HG02678 (cell line): Measurements from ENCODE around the gene OR6C2.
"Not testable (repeated sequence)": the region's sequence is repeated elsewhere in the genome, so short reads cannot be mapped to it uniquely, and the experiment has no call there.

Source experiments
- ATAC-seq: cut with Tn5 transposase; IDR thresholded peaks from one replicate; pipeline ENCODE4 v1.9.1; 2021; ENCODE audit warnings: mild to moderate bottlenecking, moderate library complexity; ENCODE audit not compliant: unreplicated experiment

The OR6C2 gene

DNA sequence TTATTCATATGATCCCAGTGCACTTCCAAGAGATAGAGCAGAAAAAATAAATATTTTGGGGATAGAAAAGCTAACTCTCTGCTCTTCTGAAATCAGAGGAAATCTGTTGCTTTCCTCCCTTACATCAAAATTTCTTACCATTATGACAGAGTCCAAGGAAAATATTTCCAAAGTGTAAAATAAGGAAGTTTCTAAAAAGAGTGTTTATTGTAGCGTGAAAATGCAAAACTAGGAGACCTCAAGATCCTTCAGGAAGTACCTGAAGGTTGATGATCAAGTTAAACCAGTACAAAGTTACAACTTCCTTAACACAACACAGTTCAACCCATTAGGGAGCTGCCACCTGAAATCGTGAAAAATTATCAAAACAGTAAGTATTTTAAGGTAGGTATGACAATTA, at the start of gene OR6C2:
Gene OR6C2, plus strand, starts transcription at position 301 of the 400 bp plus-strand sequence. CDS start 8,138 bp downstream, outside the sequence.
- no peak for ATAC-seq

DNA sequence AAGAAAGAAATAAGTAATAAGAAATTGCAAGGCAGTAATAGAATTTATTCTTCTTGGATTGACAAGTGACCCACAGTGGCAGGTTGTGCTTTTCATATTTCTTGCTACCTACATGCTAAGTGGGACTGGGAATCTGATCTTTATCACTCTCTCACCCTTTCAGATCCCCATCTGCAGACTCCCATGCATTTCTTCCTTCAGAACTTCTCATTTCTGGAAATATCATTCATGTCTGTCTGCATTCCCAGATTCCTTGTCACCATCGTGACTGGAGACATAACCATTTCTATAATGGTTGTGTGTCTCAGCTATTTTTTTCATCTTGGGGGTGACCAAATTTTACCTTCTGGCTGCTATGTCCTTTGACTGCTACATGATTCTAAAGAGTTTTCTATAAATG, 47.5 kb upstream of the OR6C2 start:
- no peak for ATAC-seq

DNA sequence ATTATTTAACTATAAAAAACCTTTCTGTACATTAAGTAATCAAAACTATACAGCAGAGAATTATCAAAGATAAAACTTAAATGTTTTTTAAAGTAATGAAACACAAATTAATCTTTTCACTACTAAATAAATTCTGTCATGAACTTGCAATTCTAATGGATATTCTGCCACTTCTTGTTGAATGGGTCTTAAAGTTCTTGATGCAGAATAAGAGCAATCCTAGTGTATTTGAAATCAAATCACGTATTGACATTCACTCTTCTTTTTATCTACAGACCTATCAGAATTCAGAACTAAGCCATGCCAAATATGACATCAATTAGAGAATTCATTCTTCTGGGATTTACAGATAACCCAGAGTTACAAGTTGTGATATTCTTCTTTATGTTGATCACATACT, 43.6 kb upstream of the OR6C2 start, which contains the start of gene OR6C65:
Gene OR6C65, plus strand, starts transcription at position 301 of the 400 bp plus-strand sequence. Its CDS starts 0 bp downstream, at position 301.
- no peak for ATAC-seq

DNA sequence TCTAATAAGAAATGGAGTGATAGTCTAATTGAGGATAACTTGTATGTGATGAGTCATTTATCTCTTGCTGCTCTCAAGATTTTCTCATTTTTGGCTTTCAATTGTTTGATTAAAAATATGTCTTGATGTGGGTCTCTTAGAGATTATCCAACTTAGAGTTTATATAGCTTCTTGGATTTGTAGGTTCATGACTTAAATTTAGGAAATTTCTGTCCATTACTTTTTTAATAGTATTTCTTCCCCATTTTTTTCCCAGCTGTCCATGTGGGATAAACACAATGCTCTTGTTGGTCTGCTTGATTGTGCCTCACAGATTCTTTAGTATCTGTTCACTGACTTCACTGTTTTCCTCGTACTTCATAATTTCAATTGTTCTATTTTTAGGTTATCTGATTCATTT, 36.0 kb upstream of the OR6C2 start:
- no peak for ATAC-seq

DNA sequence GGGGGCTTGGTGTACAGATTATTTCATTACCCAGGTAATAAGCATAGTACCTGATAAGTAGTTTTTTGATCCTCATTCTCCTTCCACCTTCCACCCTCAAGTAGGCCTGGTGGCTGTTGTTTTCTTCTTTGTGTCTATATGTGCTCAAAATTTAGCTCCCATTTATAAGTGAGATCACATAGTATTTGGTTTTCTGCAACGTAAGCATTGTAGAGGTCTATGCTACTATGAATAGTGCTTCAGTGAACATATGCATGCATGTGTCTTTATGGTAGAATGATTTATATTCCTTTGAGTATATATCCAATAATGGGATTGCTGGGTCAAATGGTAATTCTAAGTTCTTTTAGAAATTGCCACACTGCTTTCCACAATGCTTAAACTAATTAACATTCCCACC, 34.7 kb upstream of the OR6C2 start:
- ATAC-seq = not testable (repeated sequence)

DNA sequence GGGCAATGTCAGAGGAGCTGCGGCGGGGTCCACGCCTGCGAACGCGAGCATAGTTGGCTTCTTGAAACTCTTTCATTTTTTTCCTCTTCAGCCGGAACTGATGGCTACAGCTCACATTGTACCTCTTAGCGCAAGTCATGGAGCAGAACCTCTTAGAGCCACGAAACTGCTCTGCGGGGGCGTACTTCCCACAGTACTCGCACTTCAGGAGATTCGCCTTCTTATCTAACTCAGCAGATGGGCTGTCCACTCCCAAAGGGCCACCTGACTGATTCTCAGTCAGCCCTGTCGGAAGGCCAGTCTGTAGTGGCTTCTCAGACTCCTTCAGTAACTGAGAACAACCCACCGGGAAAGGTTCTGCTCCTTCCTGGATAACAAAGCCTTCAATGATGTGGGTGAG, 31.7 kb upstream of the OR6C2 start:
- ATAC-seq = not testable (repeated sequence)

DNA sequence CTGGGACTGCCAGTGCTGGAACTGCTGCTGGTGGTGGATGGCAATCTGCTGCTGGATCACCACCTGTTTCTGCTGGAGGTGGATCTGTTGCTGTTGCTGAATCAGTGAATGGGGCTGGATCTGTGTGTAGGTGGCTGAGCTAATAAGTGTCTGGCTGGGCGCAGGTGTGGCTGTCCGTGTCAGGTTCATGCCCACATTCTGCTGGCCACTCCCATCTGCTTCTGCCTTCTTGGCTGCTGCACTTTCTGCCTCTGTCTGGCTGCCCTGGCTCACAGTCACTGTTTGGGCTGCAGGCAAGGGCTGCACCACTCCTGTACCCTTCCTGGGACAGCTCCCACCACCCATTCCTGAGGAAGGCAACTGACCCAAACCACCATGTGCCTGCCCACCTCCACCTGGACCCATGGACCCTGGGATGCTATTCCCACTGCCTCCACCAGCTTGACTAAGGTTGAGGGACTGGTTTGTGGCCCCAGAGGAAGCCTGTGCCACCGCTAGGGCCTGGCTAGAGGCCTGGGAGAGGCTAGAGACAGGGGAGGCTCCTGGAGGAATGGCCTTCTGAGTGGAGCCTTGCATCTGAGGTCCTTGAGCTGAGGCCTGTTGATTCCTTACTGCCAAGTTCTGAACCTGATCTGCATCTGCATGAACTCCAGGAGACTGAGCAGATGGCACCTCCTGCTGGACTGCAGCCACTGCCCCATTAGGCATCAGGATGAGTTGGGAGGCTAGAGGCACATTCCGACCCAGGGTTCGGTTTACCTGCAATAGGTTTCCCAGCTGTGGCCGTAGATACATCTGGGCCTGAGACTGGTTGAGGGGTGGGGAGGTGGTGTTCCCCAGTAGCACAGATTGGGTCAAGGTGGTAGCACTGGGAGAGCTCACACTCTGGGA, 30.1 kb upstream of the OR6C2 start:
- ATAC-seq = not testable (repeated sequence)

DNA sequence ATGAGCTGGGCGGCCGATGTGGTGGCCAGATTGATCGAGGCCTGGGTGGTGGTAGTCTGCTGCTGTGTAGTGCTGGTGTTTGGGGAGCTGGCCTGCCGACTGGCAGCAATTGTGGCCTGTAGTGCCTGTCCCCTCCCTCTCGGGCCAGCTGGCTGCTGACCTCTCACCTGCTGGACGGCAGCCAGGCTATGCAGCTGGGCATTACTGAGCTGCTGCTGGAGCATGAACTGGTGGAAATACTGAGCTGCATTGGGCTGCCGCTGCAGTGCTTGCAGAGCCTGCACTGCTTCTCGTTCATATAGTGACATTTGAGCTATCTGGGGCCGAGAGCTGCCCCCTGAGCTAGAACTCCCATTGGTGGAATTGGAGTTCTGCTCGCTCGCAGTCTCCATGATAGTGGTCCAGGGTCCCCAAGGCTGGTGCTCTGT, 29.5 kb upstream of the OR6C2 start:
- ATAC-seq = not testable (repeated sequence)

DNA sequence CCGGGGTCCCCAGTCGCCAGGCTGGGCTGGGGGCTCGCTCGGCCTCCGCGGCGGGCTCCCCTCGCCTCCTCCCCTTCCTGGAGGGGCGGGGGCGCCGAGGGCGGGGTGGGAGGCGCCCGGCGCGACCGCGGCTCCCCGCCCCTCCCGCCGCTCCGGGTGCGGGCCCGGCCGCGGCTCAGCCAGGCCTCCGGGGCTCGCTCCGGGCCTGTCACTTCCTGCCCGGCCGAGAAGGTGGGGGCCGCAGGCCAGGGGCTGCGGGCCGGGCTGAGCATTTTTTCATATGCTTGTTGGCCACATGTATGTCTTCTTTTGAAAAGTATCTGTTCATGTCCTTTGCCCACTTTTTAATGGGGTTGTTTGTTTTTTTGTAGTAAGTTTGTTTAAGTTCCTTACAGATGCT, 29.0 kb upstream of the OR6C2 start:
- peak; percentile 66 for ATAC-seq

DNA sequence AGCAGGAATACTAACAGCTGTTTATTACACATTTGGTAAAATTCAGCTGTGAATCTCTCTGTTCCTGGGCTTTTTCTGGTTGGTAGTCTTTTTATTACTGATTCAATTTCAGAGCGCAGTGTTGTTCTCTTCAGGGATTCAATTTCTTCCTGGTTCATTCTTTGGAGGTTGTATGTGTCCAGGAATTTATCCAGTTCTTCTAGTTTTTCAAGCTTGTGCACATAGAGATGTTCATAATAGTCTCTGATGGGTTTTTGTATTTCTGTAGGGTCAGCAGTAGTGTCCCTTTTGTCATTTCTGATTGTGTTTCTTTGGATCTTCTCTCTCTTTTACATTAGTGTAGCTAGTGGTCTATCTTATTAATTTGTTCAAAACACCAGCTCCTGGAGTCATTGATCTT, 26.9 kb upstream of the OR6C2 start:
- ATAC-seq = no peak

DNA sequence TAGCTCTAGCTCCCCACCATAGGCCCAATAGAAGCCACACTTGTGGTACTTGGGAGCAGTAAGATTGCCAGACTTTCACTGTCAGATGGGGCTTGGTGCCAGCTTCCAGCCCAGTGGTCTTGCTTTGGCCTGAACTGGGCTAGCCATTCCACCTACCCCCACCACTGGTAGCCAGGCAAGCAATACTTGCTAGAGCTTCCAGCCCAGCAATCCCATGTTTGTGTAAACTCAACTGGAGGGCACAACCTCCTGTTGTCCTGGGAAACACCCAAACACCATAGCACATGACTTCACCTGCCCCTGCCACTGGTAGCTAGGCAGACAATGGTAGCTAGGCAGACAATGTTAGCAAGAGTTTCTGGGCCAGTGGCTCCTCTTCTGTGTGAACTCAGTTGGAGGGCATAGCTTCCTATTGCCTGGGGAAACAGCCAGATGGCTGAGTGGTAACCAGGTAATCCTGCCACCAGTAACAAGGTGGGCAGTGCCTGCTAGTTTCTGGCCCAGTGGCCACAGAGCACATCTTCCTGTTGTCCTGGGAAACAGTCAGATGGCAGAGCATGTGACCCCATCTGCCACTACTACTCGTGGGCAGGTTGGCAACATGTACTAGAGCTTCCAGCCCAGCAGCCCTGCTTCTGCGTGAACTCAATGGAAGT, 23.4 kb upstream of the OR6C2 start:
- no peak for ATAC-seq

DNA sequence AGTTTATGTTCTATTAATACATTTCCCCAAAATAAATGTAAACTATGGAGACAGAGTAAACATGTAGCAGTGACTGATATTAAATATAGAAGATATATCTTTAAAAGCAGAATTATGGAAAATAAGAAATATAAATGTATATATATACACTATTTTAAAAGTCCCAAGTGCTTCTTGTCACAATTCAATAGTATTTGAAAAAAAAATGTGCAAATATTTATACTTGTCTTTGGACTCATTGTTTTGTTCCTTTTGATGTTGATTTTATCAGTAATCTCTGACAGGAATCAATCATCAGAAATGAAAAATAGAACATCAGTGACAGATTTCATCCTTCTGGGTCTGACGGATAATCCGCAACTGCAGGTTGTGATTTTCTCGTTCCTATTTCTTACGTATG, 17.9 kb upstream of the OR6C2 start, which contains the start of gene OR6C76:
Gene OR6C76, plus strand, starts transcription at position 301 of the 400 bp plus-strand sequence. Its CDS starts 0 bp downstream, at position 301.
- ATAC-seq = no peak

DNA sequence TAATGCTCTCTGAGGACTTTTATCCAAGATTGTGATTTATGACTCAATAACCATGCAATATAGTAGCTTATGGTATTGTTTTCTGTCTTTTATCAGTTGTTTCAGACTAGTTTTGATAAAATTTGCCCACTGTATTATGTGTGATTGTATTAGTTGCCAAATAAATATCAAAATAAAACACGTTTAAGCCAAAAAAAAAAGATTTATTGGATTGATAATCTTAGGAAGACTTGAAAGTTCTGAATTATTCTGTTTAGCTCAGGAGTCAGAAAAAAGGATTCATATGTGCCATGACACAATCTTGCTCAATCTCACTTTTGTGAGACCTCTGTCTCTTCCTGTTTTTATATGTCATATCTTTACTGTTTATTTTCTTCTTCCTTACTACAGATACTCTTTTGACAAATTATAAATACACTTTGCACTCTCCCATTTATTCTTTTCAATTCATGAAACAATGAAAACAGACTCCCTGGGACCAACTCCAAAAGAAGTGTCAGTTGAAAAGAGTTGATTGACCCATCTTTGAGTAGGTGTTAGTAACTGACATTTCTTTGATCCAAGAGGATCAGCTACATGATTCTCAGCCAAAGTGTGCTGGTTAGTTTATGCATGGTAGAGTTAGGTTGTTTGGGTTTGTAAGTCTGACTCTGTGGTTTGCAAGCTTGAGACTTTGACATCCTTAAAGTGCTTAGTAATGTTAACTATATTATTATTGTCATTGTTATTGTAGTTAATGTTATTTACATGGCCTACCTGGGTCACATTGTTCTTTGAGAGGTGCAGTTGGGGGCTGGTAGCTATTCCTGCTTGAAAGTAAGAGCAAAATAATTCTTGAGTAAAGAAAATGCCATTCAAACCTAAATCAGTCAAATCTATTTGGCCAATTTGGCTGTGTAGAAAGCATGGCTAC, 15.3 kb upstream of the OR6C2 start:
- ATAC-seq = no peak

DNA sequence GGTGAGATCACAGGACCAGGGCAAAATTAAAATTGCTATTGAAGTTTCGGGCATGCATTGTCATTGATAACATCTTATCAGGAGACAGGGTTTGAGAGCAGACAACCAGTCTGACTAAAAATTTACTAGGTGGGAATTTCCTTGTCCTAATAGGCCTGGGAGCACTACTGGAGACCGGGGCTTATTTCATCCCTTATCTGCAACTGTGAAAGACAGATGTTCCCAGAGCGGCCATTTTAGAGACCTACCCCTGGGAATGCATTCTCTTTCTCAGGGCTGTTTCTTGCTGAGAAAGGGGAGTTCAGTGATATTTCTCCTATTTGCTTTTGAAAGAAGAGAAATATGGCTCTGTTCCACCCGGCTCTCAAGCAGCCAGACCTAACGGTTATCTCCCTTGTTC, 2.6 kb upstream of the OR6C2 start:
- not testable (repeated sequence) for ATAC-seq

DNA sequence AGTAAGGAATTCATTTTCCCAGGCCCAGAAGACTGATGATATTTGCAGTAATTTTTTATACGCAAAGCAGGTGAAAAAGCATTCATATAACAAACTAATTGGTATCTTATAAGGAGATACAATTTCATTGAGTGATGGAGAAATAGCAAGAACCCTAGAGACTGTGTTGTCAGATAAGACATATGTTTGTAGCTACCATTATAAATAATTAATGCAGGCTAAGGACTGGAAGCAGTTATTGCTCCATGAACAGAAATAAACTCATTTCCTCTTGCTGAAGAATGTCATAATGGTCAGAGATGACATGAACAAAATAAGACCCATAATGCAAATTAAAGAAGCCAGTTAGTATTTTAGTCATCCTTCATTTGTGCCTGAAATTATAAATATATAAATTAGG, 1.5 kb downstream of the OR6C2 start:
- no peak for ATAC-seq

DNA sequence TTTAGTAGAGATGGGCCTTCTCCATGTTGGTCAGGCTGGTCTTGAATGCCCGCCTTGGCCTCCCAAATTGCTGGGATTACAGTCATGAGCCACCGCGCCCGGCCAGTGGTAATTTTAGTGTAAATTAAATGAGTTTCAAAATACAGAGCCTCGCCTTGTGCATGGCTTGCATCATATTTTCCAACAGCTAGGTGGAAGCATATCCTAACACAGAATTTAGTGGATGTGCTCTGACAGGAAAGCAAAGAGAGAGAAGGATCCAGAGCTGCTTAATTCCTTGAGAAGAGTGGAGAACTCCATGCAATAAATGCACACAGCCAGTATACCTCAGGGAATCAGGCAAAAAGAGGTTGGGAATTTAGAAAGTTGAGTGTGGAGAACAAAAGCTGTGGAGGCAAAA, 2.5 kb downstream of the OR6C2 start:
- no peak for ATAC-seq

DNA sequence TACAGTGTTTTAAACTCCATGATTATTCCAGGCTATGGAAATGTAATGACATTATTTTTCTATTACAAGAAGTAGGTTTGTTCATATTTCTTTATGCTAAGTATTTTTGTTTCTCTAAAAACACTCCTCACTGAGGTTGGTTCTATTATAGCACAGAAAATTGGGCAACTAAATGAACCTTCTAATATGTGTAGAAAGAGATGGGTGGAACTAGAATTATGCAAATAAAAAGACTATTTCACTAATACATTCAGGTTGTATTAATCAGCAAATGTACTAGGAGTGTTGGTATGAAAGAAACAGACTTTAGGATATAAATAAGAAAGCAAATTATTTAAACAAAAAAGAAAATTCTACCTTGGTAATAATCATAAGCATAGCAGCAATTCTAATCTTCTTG, 4.9 kb downstream of the OR6C2 start:
- no peak for ATAC-seq

DNA sequence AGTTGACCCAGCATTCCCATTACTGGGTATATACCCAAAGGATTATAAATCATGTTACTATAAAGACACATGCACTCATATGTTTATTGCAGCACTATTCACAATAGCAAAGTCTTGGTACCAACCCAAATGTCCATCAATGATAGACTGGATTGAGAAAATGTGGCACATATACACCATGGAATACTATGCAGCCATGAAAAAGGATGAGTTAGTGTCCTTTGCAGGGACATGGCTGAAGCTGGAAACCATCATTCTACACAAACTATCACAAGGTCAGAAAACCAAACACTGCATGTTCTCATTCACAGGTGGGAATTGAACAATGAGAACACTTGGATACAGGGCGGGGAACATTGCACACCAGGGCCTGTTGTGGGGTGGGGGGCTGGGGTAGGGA, 21.1 kb downstream of the OR6C2 start:
- not testable (repeated sequence) for ATAC-seq

DNA sequence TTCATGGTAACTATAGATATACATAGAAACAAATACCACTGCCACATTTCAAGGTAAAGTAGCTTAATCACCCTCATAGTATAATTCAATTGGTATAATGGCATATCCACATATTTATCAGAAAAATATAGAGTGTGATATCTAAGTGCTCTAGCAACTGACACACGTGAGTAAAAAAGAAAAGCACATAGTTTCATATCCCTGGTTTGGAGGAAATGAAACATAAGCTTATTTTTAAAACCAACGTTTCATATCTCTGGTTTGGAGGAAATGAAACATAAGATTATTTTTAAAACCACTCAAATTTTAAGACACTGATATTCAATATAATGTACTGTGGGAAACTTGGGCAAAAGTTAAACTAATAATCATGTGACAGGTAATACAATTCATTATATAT, 24.0 kb downstream of the OR6C2 start:
- peak; percentile 57 for ATAC-seq

DNA sequence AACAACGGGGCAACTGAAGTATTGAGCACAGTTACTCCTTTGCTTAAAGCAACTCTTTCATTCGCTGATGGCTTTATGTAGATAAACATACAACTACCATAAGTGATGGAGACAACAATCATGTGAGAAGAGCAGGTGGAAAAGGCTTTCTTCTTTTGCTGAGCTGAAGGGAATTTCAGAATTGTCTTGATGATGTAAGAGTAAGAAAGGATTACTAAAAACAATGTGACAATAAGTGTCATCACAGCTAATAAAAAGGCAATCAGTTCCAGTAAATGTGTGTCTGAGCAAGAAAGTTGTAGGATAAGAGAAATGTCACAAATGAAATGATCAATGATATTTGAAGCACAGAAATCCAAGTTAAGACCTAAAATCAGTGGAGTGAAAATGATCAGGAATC, 25.4 kb downstream of the OR6C2 start:
- ATAC-seq = no peak
